GM19193 (cell line): ENCODE data around the gene SGSM2.

Experiments
- POLR2A ChIP-seq: IDR thresholded peaks from 4 replicates; pipeline ENCODE4 v1.6.1; 2011; ENCODE audit not compliant: insufficient read depth, insufficient read length; ENCODE audit errors: extremely low read depth

Gene SGSM2

DNA sequence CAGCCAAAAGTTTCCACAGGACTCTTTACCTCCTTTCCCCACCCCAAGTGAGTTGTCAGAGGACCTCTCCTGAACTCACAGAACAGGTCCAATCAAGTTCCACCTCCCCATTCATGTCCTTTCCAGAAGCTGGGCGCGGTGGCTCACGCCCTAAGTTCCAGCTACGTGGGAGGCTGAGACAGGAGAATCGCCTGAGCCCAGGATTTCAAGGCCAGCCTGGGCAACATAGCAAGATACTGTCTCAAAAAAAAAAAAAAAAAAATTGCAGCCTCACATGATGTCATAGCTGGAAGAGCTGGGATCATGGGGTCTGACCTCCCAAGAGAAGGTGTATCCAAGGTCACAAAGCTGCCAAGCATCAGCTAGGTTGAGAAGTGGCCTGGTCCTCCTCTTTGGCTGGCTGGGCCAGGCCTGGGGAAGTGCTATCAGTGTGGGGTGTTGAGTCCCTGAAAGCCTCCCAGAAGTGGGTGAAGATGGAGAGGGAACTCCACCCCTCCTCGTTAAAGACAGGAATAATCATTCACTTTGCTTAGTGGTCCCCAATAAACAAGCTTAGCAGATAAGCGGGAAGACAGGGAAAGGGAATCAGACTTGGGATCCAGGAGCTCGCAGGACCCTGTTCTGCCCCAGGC is 69.1 kb downstream of the SGSM2 start:
- TF ChIP-seq POLR2A = no peak

- no peak for TF ChIP-seq POLR2A
Observed at GRCh38 chr17:2406903-2407790, 69.8 kb downstream of the SGSM2 start.

GRCh38 chr17:2410951-2411350 is 73.7 kb downstream of the SGSM2 start:
- no peak for TF ChIP-seq POLR2A

- no peak for TF ChIP-seq POLR2A
Observed at GRCh38 chr17:2412561-2413021, 75.3 kb downstream of the SGSM2 start.

DNA sequence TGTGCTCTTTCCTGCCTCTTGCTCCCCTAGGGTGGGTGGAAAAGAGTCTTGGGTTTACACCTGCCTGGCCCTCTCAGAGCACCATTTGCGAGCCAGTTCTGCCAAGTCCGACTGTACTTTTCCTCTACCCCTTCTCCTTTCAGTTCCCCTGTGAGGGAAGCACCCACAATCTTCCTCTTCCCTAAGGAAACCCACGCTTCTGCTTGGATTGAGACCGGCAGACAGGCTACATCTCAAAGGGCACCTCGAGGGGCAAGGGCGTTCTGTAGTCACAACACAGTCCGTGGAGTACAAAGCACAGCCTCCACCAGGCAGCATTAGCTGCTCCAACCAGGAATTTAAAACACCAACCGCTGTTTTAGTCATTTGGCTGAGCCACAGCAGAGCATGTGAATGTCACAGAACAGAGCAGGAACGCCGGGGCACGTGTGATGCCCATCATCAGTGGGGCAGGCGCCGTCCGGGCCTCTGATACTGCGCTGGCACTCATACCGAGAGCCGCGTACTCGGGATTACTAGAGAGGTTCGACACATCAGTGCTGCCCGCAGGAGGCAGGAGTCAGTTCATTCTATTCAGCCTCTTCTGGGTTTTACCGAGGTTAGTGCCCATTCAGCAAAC is 77.3 kb downstream of the SGSM2 start:
- no peak for TF ChIP-seq POLR2A

- no peak for TF ChIP-seq POLR2A
Observed at GRCh38 chr17:2415081-2415480, 77.8 kb downstream of the SGSM2 start.

DNA sequence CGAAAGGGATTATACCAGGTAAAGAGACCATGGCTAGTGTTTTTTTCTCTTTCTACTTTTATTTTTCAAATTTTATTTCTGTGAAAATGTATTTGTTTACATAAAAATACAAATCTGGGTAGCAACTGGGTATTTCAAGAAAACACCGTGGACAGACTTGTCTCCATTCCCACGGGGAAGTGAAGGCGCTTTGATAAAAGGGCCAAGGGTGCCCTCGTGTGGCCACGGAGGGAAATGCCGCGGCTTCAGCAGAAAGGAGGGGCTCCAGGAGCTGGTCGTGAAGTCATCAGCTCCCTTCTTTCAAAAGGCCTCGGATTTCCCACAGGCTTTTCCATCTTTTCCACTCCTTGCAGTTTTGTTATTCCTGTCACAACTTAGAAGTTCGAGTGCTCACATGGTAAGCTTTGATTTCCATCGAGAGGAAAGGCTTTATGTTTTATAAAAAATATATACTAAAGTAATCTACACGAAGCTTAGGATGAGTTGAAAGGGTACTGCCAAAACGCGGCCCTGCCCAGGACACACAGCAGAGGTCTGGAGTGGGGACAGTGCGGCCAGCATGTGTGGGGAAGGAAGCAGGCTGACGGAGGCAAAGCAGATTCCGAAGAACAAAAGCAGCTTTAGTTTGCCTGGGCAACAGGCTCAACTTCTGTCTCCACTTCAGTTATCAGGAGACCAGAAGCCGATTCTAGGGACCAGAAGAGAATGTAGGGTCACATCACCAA is 78.9 kb downstream of the SGSM2 start:
- TF ChIP-seq POLR2A = no peak

- TF ChIP-seq POLR2A = no peak
Observed at GRCh38 chr17:2418572-2418971, 81.3 kb downstream of the SGSM2 start.

- TF ChIP-seq POLR2A = no peak
Observed at GRCh38 chr17:2419486-2419885, 82.2 kb downstream of the SGSM2 start.

- no peak for TF ChIP-seq POLR2A
Observed at GRCh38 chr17:2420176-2420575, 82.9 kb downstream of the SGSM2 start.

DNA sequence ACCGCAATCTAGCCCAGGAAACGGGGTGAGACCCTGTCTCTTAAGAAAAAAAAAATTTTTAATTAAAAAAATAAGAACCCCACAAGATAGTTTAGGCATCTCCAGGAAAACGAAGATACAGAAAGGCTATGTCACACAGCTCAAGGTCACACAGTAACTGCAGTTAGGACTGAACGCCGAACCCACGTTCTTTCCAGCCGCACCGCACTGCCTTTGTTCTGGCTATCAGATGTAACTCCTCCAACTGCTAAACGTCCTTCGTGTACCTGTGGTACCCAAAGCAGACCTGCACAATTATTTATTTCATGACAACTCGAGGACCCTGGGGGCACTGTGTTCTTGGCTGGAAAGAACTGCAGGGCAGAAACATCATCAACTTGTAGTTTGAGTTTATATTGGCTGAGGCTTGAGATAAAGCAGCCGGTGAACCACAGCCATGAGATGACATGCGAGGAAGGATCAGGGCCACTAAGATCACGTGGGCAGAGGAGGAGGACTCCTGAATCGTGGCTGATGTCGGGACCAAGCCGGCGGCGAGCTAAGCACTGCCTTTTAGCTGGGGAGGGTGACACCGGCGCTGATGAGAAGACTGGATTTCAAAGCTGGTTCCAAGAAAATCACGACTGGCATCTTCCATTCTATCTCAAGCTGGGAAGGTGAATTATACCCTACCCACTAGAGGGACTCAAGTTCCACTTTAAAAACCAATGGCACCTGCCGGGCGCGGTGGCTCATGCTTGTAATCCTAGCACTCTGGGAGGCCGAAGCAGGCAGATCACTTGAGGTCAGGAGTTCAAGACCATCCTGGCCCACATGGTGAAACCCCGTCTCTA is 84.2 kb downstream of the SGSM2 start:
- TF ChIP-seq POLR2A = no peak

- TF ChIP-seq POLR2A = no peak
Observed at GRCh38 chr17:2423271-2423670, 86.0 kb downstream of the SGSM2 start.

DNA sequence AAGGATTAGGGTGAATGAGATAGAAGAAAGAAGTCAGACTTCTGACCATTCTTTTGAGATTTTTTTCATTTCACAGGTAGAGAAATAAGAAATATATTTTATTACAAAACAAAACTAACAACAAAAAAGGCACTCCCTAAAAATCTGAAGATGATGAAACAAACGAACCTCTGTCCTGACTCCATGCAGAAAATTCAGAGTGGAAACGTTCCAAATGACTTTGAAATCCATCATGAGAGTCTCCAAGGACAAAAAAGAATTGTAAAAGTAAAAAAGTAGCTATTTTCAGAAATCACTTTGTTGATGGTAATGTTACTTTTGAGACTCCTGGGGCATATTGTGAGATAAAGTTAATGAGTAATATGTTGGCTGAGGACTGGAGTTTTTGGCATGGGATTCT is 89.9 kb downstream of the SGSM2 start:
- TF ChIP-seq POLR2A = no peak

DNA sequence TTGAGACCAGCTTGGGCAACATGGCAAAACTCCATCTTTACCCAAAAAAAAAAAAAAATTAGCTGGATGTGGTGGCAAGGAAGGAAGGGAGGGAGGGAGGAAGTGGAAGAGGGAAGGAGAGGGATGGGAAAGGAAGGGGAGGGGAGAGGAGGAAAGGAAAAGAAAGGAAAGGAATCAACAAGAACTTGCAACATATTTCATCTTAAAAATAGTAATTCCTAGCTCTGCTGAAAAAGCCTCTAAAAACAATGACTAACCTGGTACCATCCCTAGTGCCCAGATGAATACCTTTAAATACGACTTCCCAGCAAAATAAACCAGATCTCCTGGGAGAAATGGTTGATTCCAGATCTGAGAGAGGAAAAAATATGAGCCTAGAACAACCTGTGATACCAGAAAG is 90.6 kb downstream of the SGSM2 start:
- TF ChIP-seq POLR2A = no peak
